ENCODE measurements around the gene SLC5A3.

DNA sequence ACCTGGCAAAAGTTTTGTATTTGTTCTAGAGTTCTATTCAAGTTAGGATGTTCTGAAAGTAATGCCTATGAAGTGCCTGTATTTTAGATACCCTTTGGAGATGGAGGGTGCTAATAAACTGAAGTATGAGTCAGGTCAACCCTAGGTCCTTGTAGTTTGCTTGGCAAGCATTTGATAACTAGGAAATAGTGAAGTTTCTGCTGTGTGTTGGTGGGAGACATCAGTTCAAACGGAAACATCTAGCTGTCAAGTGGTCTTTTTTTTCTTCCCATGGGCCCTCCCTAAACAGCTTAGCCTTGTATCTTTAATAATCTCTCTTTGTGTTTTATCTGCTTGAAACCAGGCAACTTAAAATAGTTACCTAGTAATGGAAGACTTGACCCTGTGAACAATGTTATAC lies 4.5 kb downstream of the SLC5A3 start:
- no peak for TF ChIP-seq GATA2 (IDR thresholded peaks at IDR 0.05; ENCODE audit: low read depth, low read length)
- no peak for TF ChIP-seq GATA3 (IDR thresholded peaks at IDR 0.05; ENCODE audit: low read depth, low read length)
